ENCODE data around the gene THRB.

DNA sequence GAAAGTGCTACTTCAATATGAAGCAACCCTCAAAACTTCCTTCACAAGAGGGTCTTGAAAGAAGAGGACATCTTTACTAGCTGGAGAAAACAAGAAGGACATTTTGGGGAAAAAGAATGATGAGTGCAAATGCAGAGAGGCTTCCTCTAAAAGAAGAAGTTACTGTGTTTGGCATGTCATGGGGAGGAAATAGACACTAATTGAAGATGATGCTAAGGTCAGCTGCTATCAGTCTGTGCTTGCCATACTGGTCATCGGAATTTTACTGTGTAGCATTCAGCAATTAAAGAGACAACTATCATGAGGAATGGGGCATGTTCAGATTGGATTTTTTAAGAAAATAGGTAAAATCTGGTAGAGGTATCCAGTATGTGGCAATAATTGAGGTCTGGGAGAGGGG lies 60.0 kb downstream of the THRB start:
- TF ChIP-seq SIN3A (IDR thresholded peaks at IDR 0.05; ENCODE audit: borderline replicate concordance, low read depth, low read length) (no peak), CTCF (IDR thresholded peaks at IDR 0.05) (no peak), POLR2AphosphoS5 (IDR thresholded peaks at IDR 0.05; ENCODE audit: low read depth, low read length) (no peak)
